NCI-H146 treated with DMSO at 0.1 percent for 48 hours (cell line): Measurements from ENCODE around the gene THRB.

Source experiments
- DNase-seq: peaks from one replicate; lab custom pipeline; 2025; ENCODE audit not compliant: unreplicated experiment; lab: John Stamatoyannopoulos, UW

THRB gene

DNA sequence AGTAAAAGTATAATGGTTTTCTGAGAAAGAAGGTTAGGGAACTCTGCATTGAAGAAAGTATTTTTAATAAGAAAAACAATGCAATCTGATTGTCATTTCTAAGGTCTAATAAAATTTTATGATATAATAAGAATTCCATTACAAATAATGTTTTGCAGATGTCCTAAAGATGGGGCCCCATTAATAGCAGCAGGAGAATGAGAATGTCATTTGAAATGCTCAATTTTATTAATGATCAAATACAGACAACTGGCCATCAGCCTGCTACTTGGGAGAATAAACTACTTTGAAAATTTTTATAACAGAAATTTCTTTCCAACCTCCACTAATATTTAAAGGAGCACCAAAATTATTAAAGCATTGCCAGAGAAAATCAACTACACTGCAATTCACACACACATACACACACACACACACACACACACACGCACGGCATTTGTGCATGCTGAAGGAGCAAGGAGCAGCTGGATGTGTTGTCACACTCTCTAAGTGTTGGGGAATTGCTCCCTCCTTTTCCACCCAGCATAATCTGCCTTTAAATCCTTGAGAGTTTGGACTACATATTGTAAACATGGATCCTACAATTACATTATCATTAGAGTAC, 109.5 kb downstream of the THRB start:
- no peak for DNase-seq

DNA sequence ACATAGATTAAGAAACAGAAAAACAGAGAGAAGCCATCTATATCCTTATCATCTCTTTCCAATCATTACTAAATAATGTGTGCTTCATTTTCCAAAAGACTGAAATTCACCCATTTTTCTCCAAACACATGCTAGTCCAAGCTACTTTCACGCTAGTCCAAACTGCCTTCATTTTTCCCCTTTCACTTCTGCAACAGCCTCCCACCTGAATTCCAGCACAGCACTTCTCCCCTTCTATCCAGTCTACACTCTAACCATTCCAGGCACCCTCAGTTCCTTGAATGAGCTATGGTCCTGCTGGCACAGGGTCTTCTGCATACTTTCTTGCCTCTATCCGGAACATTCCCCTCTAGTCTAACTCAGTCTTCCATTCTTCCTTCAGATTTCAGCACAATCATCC, 112.0 kb downstream of the THRB start:
- DNase-seq, result no peak

- DNase-seq, result no peak
Measured at GRCh38 chr3:24379936-24380335, 114.7 kb downstream of the THRB start.

DNA sequence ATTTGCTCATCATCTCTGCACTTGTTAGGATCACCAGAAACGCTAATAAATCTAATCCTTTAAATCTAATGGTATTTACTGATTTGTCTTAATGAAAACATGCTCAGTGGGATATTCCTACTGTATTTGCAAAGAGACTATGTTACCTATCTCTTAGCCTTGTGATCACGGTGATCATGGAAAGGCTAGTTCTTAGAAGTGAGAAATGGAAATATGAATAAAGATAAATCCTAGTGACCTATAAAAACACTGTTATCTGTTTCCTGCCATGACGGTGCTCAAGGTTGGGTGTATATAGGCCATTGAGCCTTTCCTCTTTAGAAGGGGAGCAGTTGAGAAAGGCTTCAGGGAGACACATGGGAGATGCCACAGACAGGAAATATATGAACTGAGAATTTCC, 116.3 kb downstream of the THRB start:
- DNase-seq, result no peak

DNA sequence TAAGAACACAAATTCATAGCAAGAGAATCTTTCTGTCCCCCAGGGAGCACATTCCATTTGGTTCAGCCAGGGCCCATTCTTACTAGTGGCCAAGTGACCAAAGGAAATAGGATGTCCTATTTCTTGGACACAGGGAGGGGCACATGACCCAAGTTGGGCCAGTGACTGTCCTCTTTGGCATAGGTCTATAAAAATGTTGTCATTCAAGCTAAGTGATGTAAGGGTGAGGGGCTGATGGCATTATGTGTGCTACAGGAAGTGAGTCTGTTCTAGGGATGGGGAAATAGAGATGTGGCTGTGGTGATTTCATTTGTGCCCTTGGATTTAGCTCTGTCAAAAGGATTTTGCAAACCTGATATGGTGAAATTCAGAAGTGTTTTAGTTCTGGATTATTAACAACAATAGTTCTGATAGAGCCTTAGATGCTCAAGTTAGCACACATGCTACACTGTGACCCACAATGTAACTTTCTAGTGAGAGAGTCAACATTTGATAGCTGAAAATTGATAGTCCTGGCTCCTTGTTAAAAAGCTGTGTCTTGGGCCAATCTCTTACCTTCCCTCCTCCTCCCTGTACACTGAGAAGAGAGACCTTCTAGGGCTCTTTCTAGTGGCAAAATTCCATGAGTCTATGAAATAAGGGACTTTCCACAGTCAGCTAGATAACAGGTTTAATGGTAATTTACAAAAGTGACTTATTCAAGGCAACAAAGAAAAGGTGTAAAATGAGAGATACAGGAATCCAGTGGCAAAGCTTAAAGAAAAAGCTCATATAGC, 117.2 kb downstream of the THRB start:
- no peak for DNase-seq

- DNase-seq, result no peak
Measured at GRCh38 chr3:24375947-24376384, 118.7 kb downstream of the THRB start.

DNA sequence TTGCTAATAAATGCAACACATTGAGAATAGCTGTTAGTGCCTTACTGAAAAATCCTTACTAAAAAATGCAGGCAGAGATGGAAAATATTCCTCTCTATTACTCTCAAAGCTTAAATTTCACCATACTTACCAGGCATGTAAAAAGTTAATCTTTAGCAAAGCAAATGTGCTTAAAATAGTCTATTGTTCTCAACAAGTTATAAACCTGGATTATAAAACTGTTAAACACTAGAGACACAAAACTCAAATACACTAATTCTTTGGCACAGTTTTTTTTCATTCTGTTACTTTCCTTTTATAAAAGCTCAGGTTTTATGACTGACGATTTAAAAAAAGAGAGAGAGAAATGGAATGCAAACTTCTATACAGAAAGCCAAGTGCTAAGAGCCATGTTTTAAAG, 119.8 kb downstream of the THRB start:
- DNase-seq, result no peak

DNA sequence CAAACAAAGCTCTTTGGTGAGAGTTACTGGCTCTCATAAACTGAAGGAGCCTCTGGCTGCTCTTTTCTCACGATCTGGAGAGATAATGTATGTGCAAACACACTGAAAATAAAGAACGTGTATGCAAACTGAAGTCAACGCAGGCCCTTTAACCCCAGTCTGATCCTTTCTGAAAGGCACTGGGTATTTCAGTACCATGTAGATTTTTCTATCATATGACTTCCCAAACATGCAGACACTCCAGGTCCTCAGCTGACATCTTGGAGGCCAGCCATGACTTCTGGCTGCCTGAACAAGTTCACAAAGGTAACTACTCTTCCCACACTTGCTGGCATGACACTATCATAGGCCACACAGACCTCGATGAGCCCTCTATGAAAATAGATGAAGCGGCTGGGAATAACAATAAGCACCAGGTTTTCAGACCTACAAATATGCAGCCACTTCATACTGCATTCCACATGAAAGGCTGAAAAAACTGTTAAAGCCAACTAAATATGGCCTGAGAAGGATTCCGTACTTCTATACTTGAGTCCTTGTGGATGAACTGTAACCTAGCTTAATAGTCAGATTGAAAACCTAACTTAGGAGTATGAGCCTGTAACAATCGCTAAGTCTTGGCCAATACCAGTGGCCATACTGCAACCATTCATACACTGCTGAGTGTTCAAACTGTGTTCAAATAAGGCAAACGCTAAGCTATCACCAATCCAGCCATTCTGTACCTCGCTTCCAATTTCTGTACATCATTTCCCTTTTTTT, 121.3 kb downstream of the THRB start:
- DNase-seq, result no peak

GRCh38 chr3:24372559-24373197, 122.0 kb downstream of the THRB start:
- DNase-seq, result no peak

GRCh38 chr3:24370352-24371090, 124.1 kb downstream of the THRB start:
- no peak for DNase-seq

DNA sequence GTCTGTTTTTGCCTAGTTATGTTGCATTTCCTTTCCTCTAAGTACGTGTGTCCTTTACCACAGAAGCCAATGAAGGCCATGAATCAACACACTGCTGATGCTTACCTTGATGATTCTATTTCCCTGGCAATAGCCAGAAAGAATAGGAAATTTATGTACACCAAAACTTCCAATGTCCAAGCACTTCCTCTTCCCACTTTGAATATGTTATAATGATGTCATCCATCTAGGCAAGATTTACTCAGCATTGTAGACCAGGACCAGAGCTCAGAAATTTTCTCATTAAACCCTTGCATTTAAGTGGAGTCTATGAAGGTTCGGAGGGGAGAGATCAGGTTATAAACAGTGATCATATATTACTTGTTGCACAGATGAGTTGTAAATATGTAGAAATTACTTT, 126.0 kb downstream of the THRB start:
- DNase-seq, result no peak

- no peak for DNase-seq
Measured at GRCh38 chr3:24367664-24368264, 126.9 kb downstream of the THRB start.

- DNase-seq, result no peak
Measured at GRCh38 chr3:24367216-24367615, 127.4 kb downstream of the THRB start.

- no peak for DNase-seq
Measured at GRCh38 chr3:24365168-24365567, 129.5 kb downstream of the THRB start.

DNA sequence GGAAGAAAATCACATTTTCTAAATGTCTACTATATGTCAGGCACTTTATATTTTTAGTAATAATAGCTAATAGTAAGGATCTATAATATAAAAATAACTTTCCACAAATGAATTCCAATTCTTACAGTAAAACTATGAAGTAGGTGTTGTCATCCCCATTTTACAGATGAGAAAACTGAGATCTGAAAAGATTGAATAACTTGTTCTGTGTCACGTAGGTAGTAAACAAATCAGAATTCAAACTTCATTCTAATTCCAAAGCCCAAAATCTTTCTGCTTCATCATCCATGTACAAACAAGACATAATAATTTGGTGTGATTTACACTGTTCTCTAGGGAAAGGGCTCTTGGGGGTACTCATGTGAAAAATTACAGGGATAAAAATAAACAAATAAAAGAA, 130.3 kb downstream of the THRB start:
- no peak for DNase-seq

- DNase-seq, result no peak
Measured at GRCh38 chr3:24363242-24363641, 131.4 kb downstream of the THRB start.

- DNase-seq, result no peak
Measured at GRCh38 chr3:24361623-24362022, 133.0 kb downstream of the THRB start.

GRCh38 chr3:24360957-24361356, 133.7 kb downstream of the THRB start:
- no peak for DNase-seq

DNA sequence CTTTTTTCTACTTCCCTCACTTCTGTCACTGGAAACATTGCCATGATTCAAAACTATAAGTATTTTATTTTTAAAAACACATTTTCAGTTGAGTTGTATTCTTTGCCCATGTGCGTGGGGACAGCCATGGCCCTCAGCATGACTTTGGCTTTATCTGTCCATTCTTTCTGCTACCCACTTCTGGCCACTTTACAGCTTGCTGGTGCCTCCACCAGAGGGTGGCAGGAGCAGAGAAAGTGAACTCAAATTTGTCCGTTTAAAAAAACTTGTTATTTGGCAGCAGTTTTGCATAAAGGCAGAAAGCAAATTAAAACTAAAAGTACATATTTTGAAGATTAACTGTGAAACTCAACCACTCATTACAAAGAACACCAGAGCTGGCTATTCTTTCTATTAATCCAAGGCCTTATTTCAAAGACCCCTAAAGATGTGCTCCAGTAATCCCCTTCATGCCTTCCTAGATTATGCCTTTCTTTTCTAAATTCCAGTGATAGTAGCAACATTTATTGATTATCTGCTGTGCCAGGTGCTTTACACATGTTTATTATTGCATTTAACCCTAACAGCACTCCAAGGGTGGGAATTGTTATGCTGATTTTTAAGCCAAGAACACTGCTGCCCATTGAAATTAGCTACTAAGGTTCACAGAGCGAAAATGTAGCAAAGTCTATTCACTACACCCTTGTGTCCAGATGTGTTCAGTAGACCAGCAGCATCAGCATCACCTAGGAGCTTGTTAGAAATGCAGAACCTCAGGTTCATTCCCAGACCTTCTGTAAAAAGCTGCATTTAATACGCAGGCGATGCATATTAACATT, 134.8 kb downstream of the THRB start:
- no peak for DNase-seq

GRCh38 chr3:24359102-24359501, 135.5 kb downstream of the THRB start:
- DNase-seq, result no peak
